GM18526 (cell line): Measurements from ENCODE around the gene ANKS1B.

Experiments used
- POLR2A ChIP-seq: IDR thresholded peaks from 3 replicates; pipeline ENCODE4 v1.6.1; 2011; ENCODE audit not compliant: insufficient read length; ENCODE audit errors: extremely low read depth

Gene ANKS1B

DNA sequence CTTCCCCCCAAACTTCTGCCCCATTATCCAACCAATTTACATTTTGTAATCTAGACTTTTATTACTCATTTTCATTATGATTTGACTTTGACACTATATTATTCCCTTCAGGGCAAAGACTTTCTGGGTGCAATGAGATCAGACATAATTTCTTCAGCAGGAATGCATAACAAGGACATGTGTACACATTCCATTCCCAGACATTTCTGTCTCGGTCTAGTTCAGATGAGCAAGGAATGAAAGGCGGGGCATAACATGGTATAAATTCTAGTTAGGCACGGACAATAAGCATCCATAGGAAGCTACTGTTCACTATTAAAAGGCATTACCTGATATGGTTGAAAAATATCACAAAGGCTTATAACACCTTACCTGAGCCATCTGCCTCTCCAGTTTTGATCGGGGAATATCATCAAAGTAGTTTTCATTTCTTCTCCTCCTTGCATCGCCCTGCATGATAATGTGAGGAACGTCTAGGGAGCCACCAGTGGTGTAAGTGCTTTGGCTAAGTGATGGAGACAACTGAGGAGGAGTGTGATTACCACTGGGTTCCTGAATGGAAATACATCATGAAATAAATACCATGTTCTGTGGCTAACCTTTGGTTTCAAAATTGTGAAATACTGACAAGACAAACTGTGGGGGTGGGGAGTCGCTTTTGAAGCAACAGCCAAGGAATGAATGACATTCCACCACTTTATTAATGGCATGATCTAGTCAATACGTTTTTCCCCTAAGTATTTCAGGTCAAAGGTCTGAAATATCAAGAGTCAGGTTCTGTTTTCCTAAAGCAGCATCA lies 1155.7 kb downstream of the ANKS1B start:
- no peak for TF ChIP-seq POLR2A

DNA sequence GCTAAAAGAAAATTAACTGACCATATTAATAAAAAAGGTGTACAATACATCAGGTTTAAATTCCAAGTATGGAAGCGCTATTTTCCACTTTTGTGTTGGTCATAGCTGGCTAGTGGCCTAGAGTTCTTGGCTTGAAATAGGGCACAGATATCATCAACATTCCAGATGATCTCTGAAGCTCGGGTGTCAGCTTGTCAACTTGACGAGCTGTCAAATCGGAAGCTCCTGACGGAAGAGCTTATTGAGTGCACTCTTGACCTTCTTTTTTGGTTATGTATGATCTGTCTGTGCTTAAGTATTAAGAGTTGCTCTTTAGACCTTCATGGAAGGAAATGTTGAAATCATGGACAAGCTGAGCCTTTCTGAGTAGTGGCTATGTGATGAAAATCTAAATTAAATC lies 1161.7 kb downstream of the ANKS1B start:
- no peak for TF ChIP-seq POLR2A

DNA sequence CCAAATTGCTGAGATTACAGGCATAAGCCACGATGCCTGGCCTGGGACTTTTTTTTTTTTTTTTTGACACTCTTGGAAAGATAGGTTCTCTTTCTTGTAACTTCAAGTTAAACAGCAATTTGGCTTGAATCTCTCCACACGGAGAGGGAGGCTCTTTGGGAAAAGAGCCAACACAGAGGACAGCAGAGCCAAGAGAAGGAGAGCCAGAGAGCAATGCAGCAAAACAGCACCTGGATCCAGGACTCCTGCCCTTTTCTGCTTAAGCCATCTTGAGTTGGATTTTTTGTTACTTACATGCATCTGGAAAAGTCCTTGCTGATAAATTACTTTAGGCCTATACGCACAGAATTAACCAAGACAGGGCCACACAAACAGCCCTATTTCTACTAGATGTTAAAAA lies 1162.9 kb downstream of the ANKS1B start:
- no peak for TF ChIP-seq POLR2A

DNA sequence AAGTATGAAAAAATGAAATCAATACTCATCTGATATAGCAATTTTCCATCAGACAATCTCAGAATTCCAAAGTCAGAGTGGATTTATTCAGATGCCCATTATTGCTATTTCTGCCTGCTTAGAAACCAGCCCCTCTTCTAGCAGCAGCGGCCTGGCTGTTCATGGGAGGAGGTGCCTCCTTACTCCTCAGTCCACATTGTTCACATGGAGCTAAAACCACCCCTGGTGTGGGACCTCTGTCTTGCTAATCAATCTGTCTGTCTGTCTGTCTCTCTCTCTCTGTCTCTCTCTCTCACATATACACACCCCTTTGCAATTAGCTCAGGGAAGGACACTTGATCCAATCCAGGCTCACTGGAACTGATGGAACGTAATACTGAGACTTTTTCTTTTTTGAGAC lies 1163.5 kb downstream of the ANKS1B start:
- no peak for TF ChIP-seq POLR2A

DNA sequence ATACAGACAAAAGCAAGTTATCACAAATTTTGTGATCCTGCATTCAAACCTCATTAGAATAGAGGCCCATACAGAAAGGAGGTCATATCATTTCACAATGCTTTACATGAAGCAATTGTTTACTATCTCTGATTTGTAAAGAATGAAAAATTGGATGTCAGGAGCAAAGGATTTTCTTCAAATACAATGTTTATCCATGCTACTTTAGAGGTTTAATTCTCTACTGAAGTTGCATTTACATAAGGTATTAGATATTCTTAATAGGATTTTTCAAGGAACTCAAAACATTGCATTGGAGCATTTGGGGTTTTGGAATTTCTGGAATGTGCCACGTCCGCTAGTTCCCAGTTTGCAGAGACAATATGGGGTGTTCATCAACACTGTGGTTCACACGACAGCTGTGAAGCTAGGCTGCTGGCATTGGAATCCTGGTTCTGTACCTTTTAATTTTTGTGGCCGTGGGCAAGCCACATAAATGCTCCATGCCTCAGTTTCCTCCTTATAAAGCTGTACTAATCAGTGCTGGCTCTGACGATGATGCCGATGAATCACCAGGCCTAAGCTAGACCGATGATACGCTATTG lies 1164.8 kb downstream of the ANKS1B start:
- TF ChIP-seq POLR2A = no peak

DNA sequence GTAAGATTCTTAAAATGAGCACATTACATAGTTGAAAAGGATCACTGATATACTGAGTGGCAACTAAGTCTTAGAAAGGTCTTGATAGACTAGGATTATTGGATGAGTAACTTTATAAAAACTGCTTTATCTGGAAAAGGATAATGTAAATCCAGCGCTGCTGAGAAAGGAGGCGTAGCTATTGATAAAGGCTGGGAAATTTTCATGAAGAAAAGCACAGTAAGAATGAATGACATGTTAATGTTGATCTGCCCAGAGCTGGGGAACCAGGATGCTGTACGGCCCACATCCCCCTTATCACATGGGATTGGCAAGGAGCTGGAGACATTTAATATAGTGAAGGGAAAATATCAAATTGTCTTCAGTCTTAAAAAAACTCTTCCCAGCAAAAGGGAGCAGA lies 1165.7 kb downstream of the ANKS1B start:
- TF ChIP-seq POLR2A = no peak

DNA sequence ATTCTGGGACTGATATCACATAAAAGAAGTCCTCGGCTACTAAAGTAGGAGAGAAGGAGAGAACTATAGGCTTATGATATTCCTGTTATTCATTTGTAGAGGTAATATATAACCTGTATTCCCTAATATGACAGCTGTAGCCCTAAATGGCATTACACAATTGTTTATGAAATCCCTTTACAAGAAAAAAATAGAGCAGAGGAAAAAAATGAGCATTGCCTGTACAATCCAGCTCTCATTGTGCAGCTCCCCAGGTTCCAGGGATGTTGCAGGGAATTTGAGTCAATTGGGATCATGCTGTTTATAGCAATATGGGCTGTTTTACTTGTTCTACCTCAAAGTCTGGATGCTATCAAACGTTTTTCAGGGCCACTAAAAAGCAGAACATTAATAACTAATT lies 1166.5 kb downstream of the ANKS1B start:
- TF ChIP-seq POLR2A = no peak

DNA sequence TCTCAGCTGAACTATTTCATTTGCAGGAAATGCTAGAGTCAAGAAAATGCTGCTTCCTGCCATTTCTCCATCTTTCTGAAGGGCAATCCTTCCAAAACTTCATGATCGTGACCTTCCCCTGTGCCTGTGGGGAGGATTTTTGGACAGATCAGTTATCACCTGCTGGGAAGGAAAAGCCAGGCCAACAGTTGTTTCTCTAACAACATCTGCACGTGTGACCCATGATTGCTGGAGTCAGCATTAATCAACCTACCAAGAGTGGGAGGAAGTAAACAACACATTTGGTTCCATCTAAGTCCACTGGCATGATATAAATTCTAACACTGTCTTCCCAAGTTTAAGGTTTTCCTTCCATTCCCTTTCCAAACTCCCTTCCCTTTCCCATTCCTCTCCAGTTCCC lies 1167.0 kb downstream of the ANKS1B start:
- no peak for TF ChIP-seq POLR2A

DNA sequence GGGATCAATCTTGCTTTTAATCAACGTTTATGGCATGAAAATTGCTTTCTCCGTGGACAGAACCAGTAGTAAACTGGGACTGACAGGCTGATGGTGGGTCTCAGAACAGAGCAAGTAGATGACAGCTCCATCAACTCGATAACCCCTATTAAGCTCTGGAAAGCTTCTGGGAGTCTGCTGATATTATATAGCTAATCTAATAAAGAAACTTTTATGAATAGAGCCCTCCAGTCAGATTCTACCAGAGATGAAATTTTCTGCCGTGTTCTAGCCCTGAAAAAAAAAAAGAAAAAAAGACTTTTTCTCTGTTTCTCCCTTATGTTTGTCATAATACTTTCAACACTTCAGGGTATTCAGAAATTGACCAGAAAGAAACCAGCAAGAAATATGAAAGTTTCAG lies 1168.0 kb downstream of the ANKS1B start:
- TF ChIP-seq POLR2A = no peak

DNA sequence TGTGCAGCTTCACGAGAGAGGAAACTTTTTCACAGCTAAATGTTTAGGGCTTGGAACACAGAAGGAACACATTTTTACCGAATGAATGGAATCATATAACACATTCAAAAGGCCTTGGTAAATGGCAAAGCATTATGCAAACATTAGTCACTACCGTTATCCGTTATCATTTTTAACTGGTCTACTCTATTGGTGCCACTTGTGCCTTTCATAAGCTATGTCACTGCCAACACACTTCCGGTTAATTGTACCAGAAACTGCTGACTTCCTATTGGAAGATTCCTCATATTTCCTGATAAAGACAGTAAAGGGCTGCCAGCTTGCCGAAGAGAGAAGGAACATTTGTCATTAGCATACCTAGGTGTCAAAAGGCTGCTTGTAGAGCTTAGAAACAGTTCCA lies 1170.5 kb downstream of the ANKS1B start:
- TF ChIP-seq POLR2A = no peak

DNA sequence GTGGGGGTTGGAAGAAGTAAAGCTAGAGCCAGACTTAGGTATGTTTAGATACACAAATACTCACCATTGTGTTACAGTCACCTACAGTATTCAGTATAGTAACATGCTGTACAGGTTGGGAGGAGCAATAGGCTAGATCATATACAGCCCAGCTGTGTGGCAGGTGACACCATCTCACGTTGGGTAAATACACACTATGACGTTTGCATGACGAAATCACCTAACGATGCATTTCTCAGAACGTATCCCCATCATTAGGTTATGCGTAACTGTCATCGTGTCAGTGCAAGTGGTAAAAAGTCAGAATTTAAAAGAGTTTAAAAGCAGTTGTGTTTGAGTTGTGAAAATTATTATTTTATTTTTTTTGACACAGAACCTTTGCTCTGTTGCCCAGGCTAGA lies 1172.5 kb downstream of the ANKS1B start:
- no peak for TF ChIP-seq POLR2A

DNA sequence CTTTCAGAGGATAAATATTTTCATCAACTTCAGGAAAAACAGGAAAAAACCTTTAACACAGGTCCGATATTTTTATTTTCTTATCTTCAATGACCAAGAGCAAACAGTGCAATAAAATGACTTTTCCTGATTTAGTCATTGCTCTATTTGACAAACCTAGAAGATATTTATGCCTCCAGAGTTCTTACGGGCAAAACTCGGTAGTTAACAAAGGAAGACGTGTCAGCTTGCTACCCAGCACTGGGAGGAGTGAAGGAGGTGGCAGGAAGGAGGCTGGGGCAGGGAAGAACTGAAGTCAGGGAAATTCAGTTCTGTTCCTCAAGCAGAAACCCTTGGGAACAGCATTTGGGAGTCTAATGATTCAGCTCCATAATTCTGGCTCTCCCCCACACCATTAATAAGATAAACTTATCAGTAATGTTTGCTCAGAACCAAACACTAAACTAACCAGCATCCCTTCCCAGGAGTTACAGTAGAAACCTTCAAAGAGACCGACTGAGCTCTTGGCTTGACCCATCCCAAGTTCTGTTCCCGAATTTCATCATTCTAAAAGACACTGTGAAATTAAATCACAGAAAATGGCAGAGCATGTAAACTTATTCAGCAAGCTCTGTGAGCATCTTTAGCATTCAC lies 1176.4 kb downstream of the ANKS1B start:
- no peak for TF ChIP-seq POLR2A

DNA sequence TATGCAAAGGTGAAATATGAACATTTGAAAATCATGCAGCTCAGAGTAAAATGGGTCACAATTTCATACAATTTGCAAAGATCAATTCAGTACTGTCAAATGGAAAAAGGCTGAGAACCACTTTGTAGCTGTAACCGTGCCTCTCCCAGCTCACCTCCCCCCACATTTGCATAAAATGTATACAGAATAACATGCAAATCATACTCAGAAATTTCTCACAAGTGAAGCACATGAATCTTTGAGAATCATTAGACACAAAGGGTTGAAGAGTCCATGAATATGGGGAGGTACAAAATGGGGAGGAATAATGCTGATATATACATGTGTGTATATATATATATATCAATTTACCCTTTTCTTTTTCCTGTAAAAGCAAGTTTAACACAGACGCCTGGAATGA lies 1177.5 kb downstream of the ANKS1B start:
- no peak for TF ChIP-seq POLR2A

DNA sequence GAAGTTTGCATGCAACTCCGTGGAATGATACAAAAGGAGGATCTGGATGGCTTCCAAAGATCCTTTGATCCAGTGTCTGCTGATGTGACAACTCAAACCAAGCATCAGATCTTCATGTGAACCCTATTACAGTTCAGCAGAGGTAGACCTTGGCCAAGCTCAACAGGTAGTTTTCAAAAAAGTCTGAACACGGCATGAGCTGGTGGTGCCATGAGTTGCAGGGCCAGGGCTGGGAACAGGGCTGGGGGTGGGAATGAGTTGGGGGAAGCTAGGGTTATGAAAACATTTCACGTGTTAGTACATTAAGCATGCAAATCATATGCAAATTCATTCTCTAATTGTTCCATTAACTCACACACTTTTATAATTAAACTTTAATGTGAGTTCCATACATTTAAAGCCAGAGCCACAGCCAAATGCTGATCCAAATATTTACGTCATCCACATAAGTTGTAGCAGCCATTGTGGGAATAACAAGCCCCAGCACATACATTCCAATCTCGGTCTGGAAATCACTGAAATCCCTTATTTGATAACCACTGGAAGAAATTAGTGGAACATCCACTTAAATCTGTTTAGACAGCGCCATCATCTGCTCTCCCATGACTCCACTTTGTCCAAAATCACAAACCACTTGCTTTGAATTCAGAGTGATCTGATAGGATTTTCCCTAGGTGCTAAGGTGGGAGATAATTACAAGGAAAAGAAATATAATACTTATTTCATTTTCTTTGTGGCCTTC lies 1181.1 kb downstream of the ANKS1B start:
- TF ChIP-seq POLR2A = no peak

DNA sequence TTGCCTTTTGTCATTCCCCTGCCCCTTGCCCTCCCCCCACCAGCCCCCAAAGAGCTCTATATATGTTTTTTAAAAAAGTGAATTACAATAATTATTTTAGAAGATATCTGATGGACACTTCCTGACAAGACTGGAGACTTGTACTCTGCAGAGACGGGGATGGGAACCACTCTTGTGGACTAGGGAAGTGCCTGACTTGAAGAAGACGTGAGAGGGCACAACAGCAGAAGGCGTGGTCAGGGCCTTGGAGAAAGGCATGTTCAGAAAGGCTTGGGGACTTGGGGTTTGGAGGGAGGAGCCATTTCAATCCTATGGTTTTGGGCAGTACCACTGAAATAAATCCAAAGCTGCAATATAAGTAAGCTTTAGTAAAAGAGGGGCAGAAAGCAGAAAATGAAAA lies 1184.9 kb downstream of the ANKS1B start:
- TF ChIP-seq POLR2A = no peak
